ENCODE results near the gene TTI1. TPM values are rescaled to one million over a fixed set of nuclear protein-coding genes. Genes with fewer than 3 reads are reported as not detected.

TTI1 gene
- polyA plus RNA-seq (2013, experiment 1 of 2), result 26.1 TPM
- polyA plus RNA-seq (2013, experiment 2 of 2), result 25.1 TPM

DNA sequence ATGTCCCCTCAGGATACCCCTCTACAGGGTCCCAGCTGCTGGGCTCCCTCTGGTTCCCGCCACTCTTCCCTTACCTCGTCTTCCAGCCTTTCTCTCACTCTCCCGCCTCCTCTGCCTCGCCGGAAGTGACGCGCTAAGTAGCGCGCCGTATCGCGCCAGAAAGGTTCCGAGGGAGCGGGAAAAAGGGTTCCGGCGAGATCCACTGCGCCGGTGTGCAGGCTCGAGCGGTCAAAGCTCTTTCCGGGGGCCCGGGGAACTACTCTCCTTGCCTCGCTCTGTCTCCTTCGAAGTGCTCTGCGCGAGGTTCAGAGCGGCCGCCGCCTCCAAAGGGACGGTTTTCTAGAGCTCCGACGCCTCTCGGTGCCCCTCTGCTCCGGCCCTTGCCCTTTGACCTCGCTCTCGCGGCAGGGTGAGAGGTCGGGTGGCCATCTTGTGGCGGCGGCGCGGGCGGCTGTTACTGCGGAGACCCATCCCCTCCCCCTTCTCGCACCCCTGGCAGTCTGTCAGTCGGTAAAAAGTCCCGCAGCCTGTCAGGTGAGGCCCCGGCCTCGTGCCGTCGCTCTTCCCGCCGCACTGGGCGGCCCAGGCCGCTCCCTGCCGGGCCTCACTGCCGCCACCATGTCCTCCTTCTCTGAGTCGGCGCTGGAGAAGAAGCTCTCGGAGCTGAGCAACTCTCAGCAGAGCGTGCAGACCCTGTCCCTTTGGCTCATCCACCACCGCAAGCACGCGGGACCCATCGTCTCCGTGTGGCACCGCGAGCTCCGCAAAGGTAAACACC, at the start of gene TTI1, which contains the start of gene RPRD1B:
TTI1 (minus strand) TSS at position 127 of the 778 bp plus-strand sequence. CDS start 19,640 bp downstream, outside the sequence.
RPRD1B (plus strand) TSS at position 417 of the 778 bp plus-strand sequence; CDS start at position 619, 202 bp downstream.
- Histone ChIP-seq H3K4me1 (ENCODE audit: control insufficient read depth, insufficient read depth, low read length, poor library complexity, severe bottlenecking) (peaks cover 4% of the 10 kb centered on the region), H3K4me3 (ENCODE audit: extremely low read depth, insufficient read depth, low read length, poor library complexity, severe bottlenecking) (peak within 1 kb of the TSS; percentile 83), H3K36me3 (ENCODE audit: control insufficient read depth, insufficient read depth, low read length) (peaks cover 30% of the 10 kb centered on the region), H3K27ac (ENCODE audit: low read depth, low read length, severe bottlenecking) (peak within 1 kb of the TSS; percentile 89), H3K9me3 (ENCODE audit: control insufficient read depth, low read length) (no peaks in the 10 kb centered on the region)
- 0% methylated on average over 45 to 47 of the region's 69 CpGs for WGBS, 2 experiments (ENCODE audit: insufficient coverage in 2 of 2)

DNA sequence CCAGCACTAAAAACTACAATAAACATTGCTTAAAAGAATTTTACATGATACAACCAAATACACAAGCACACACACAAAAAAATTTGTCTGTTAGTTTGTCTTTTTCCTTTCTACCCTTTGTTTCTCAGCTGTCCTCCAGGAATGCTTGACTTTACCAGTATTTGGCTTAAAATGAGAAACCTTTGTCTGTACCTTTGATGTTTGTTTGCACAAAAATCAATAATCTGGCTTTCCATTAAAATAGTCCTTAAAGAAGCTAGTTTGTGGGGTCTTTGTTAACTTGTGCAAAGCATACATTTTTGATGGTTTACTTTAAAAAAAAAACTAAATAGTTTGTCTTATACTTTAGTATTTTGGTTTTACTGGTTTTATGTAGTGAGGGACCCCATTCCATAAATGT, 49.6 kb upstream of the TTI1 start:
- H3K36me3 ChIP-seq (ENCODE audit: control insufficient read depth, insufficient read depth, low read length), result peaks cover 82% of the 10 kb centered on the region
- peaks cover 5% of the 10 kb centered on the region for H3K9me3 ChIP-seq (ENCODE audit: control insufficient read depth, low read length)
- H3K4me3 ChIP-seq (ENCODE audit: extremely low read depth, insufficient read depth, low read length, poor library complexity, severe bottlenecking), result no peak overlapping the region
- peaks cover 30% of the 10 kb centered on the region for H3K4me1 ChIP-seq (ENCODE audit: control insufficient read depth, insufficient read depth, low read length, poor library complexity, severe bottlenecking)
- no peak overlapping the region for H3K27ac ChIP-seq (ENCODE audit: low read depth, low read length, severe bottlenecking)

DNA sequence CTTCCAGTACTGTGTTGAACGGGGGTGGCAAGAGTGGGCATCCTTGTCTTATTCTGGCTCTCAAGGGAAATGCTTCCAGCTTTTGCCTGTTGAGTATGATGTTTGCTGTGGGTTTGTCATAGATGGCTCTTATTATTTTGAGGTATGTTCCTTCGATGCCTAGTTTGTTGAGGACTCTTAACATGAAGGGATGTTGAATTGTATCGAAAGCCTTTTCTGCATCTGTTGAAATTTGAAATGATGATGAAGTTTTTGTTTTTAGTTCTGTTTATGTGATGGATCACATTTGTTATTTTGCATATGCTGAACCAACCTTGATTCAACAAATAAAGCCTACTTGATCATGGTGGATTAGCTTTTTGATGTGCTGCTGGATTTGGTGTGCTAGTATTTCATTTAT, 48.3 kb upstream of the TTI1 start:
- Histone ChIP-seq H3K4me1 (ENCODE audit: control insufficient read depth, insufficient read depth, low read length, poor library complexity, severe bottlenecking) (peaks cover 30% of the 10 kb centered on the region), H3K27ac (ENCODE audit: low read depth, low read length, severe bottlenecking) (no peak overlapping the region), H3K4me3 (ENCODE audit: extremely low read depth, insufficient read depth, low read length, poor library complexity, severe bottlenecking) (no peak overlapping the region), H3K36me3 (ENCODE audit: control insufficient read depth, insufficient read depth, low read length) (peaks cover 82% of the 10 kb centered on the region), H3K9me3 (ENCODE audit: control insufficient read depth, low read length) (peaks cover 5% of the 10 kb centered on the region)
- 62 to 88% methylated on average over 3 of the region's 3 CpGs for WGBS, 2 experiments (ENCODE audit: insufficient coverage in 2 of 2)

DNA sequence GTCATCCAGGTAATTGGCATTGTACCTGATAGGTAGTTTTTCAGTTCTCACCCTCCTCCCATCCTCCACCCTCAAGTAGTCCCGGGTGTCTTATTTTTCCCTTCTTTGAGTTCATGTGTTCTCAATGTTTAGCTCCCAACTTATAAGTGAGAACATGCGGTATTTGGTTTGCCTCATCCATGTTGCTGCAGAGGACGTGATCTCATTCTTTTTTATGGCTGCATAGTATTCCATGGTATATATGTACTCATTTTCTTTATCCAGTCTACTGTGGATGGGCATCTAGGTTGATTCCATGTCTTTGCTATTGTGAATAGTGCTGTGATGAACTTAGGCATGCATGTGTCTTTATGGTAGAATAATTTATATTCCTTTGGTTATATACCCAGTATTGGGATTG, 46.1 kb upstream of the TTI1 start:
- H3K36me3 ChIP-seq (ENCODE audit: control insufficient read depth, insufficient read depth, low read length), result peaks cover 73% of the 10 kb centered on the region
- H3K4me3 ChIP-seq (ENCODE audit: extremely low read depth, insufficient read depth, low read length, poor library complexity, severe bottlenecking), result no peak overlapping the region
- H3K27ac ChIP-seq (ENCODE audit: low read depth, low read length, severe bottlenecking), result no peak overlapping the region
- peaks cover 5% of the 10 kb centered on the region for H3K9me3 ChIP-seq (ENCODE audit: control insufficient read depth, low read length)
- 100% methylated on average over 1 of the region's 3 CpGs; no CpG with 5 or more reads in 1 of the 2 experiments for WGBS, 2 experiments (ENCODE audit: insufficient coverage in 2 of 2)
- H3K4me1 ChIP-seq (ENCODE audit: control insufficient read depth, insufficient read depth, low read length, poor library complexity, severe bottlenecking), result peaks cover 18% of the 10 kb centered on the region

DNA sequence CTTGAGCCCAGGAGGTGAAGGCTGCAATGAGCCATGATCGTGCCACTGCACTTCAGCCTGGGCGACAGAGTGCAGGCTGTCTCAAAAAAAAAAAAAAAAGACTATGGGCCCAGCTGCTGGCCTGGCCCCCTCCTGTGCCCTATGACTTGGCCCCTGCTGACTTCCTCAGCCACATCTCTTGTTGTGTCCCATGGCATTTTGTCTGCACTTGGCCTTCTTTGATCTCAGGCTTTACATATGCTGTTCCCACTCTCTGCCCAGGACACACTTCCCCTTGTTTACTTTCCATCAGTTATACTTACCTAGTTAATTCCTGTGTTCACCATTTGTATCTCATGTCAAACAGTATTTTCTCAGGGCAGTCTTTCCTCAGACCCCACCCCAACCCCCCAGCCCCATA, 44.8 kb upstream of the TTI1 start:
- 94 to 100% methylated on average over 1 to 2 of the region's 2 CpGs for WGBS, 2 experiments (ENCODE audit: insufficient coverage in 2 of 2)
- Histone ChIP-seq H3K36me3 (ENCODE audit: control insufficient read depth, insufficient read depth, low read length) (peaks cover 76% of the 10 kb centered on the region), H3K9me3 (ENCODE audit: control insufficient read depth, low read length) (peaks cover 5% of the 10 kb centered on the region), H3K4me1 (ENCODE audit: control insufficient read depth, insufficient read depth, low read length, poor library complexity, severe bottlenecking) (peaks cover 5% of the 10 kb centered on the region), H3K27ac (ENCODE audit: low read depth, low read length, severe bottlenecking) (no peak overlapping the region), H3K4me3 (ENCODE audit: extremely low read depth, insufficient read depth, low read length, poor library complexity, severe bottlenecking) (no peak overlapping the region)

DNA sequence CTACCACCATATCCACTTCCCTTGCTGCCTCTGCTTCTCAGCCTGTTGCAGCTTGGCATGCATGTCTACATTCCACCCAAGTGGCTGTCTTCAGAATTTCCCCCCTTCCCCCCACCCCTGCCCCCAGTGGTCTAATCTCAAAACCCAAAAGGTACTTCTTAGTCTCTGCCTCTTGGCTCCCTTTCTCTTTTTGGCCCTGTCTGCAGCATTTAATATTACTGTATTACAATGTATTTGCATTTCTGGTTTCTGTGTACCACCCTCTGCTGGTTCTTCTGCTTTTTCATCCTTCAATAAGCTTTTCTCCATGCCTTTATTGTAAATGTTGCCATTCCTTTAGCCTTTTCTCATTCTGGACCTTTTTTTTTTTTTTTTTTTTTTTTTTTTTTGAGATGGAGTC, 43.3 kb upstream of the TTI1 start:
- Histone ChIP-seq H3K4me1 (ENCODE audit: control insufficient read depth, insufficient read depth, low read length, poor library complexity, severe bottlenecking) (no peaks in the 10 kb centered on the region), H3K36me3 (ENCODE audit: control insufficient read depth, insufficient read depth, low read length) (peaks cover 79% of the 10 kb centered on the region), H3K9me3 (ENCODE audit: control insufficient read depth, low read length) (peaks cover 5% of the 10 kb centered on the region), H3K4me3 (ENCODE audit: extremely low read depth, insufficient read depth, low read length, poor library complexity, severe bottlenecking) (no peak overlapping the region), H3K27ac (ENCODE audit: low read depth, low read length, severe bottlenecking) (no peak overlapping the region)

DNA sequence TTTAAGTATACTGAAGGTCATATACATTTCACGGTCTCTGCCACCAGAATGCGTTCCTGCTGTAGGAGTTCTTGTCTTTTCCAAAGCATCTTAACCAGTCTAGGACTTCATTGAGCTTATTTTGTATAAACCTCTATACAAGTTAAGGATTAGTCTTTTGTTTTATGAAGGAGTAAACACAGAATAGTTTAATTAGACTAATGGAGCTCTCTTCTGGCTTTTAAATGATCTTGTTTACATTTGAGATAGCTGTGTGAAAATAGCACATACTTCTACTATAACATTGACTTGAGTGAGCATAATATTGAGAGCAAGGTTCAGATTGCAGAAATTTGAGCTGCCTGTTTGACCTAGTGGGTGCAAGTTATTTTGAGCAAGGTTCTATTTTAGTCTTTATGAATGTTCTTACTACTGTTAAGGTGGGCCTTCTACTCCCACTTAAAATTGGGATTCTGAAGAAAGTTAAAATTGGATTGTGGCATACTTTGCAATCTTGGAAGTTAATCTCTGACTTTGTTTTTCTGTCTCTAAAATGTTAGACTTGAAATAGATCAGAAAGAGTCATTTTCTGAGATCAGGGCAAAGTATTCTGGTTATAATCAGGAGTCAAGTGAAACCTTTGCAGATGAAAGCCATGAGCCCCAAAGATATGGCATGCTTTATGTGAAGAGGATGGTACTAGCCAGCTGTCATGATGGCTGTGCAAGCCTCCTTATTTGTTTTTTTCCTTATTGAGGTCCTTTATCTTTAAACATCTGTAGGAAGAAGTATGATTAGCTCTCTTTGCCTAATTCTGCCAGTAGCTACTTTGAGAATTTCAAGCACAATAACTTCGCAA, 42.1 kb upstream of the TTI1 start:
- Histone ChIP-seq H3K27ac (ENCODE audit: low read depth, low read length, severe bottlenecking) (no peak overlapping the region), H3K4me1 (ENCODE audit: control insufficient read depth, insufficient read depth, low read length, poor library complexity, severe bottlenecking) (no peaks in the 10 kb centered on the region)

DNA sequence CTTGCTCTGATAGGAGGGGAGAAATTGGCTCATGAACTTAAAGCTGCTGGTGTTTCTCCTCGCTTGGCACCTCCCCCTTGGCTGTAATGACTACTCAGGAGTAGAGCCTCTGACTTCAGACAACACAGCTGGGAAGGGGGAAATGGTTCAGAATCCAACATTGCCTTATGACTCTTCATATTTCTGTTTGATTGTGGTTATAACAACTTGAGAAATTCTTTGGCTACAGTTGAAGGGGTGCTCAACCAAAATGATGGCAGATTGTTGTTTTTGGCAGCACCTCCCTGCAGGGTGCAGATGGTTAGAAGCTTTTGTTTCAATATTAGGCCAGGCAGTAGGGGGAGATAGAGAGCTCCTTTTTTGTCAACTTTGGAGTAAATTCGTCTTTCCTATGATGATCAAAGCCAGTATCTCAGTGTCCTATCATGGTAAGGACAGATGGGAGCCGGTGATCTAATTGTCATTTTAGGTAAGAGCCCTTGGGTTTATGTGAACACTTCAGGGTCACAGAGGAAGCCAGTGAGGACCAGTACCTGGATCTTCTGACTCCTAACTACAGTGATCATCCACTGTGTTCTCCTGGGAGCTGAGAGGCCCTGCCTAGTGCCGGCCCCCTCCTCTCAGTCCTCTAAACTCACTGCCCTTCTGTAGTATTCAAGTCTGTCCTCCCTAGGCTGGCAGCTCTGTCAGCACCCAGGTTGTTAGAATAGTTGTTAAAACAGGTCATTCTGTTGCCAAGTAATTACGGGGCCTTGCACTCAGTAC, 40.2 kb upstream of the TTI1 start:
- no peaks in the 10 kb centered on the region for H3K4me1 ChIP-seq (ENCODE audit: control insufficient read depth, insufficient read depth, low read length, poor library complexity, severe bottlenecking)
- no peak overlapping the region for H3K27ac ChIP-seq (ENCODE audit: low read depth, low read length, severe bottlenecking)
- 60 to 82% methylated on average over 3 of the region's 5 CpGs for WGBS, 2 experiments (ENCODE audit: insufficient coverage in 2 of 2)
- H3K9me3 ChIP-seq (ENCODE audit: control insufficient read depth, low read length), result no peaks in the 10 kb centered on the region
- H3K36me3 ChIP-seq (ENCODE audit: control insufficient read depth, insufficient read depth, low read length), result peaks cover 81% of the 10 kb centered on the region
- no peak overlapping the region for H3K4me3 ChIP-seq (ENCODE audit: extremely low read depth, insufficient read depth, low read length, poor library complexity, severe bottlenecking)

More for the DNA sequence above, 42.1 kb upstream of the TTI1 start:
- Histone ChIP-seq H3K4me3 (ENCODE audit: extremely low read depth, insufficient read depth, low read length, poor library complexity, severe bottlenecking) (no peak overlapping the region), H3K36me3 (ENCODE audit: control insufficient read depth, insufficient read depth, low read length) (peaks cover 83% of the 10 kb centered on the region), H3K9me3 (ENCODE audit: control insufficient read depth, low read length) (peaks cover 5% of the 10 kb centered on the region)
- no CpG with 5 or more reads among the region's 3 CpGs for WGBS, 2 experiments (ENCODE audit: insufficient coverage in 2 of 2)

DNA sequence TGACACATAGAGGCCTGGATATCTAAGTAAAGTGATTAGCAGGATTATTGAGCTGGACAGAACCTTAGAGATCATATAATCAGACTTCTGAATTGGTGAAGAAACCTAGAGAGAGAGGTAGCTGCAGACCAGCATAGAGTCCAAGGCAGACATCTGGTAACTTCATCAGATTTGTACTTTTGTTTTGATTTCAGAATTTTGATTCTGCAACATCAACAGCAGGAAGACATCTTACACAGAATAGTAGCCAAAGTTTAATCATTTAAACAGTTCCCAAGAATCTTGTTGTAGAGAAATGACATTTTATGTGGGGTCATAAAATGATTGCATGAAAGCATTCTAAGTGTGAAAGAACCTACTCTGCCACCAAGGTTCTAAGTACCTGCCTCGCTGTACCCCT, 39.6 kb upstream of the TTI1 start:
- WGBS, 2 experiments (ENCODE audit: insufficient coverage in 2 of 2), result 83% methylated on average over 1 of the region's 1 CpG; no CpG with 5 or more reads in 1 of the 2 experiments
- H3K36me3 ChIP-seq (ENCODE audit: control insufficient read depth, insufficient read depth, low read length), result peaks cover 81% of the 10 kb centered on the region
- no peak overlapping the region for H3K27ac ChIP-seq (ENCODE audit: low read depth, low read length, severe bottlenecking)
- no peak overlapping the region for H3K4me3 ChIP-seq (ENCODE audit: extremely low read depth, insufficient read depth, low read length, poor library complexity, severe bottlenecking)
- no peaks in the 10 kb centered on the region for H3K4me1 ChIP-seq (ENCODE audit: control insufficient read depth, insufficient read depth, low read length, poor library complexity, severe bottlenecking)
- no peaks in the 10 kb centered on the region for H3K9me3 ChIP-seq (ENCODE audit: control insufficient read depth, low read length)

DNA sequence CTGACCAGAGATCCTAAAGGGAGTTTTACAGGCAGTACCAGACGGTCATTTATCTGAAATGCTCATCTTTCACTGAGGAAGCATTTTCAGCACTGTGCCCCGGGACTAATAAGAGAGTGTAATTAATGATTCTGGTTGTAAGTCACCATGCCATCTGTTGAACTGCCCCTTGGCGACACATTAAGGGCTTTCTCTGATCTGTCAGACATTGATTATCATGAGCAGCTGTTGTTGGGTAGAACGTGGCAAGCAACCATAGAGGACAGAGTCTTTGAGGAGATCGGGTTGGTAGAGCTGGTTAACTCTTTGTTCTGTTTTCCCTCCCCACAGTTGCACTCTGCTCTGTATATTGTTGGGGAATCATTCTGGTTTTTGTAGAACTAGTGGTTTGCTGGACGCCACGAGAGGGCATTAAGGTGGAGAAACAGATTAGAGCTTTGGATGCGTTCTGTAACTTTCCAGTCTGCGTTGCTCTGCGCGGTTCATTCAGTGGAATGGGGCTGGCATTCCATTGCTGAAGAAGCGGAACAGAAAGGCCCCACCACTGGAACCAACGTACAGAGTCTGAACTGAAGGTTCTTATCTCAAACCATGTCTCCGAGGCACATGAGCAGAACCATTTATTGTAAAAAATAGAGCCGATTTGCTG, 34.6 kb upstream of the TTI1 start:
- WGBS, 2 experiments (ENCODE audit: insufficient coverage in 2 of 2), result 94 to 96% methylated on average over 13 to 15 of the region's 15 CpGs
- H3K4me3 ChIP-seq (ENCODE audit: extremely low read depth, insufficient read depth, low read length, poor library complexity, severe bottlenecking), result no peak overlapping the region
- peaks cover 97% of the 10 kb centered on the region for H3K36me3 ChIP-seq (ENCODE audit: control insufficient read depth, insufficient read depth, low read length)
- no peaks in the 10 kb centered on the region for H3K9me3 ChIP-seq (ENCODE audit: control insufficient read depth, low read length)
- H3K27ac ChIP-seq (ENCODE audit: low read depth, low read length, severe bottlenecking), result no peak overlapping the region
- peaks cover 6% of the 10 kb centered on the region for H3K4me1 ChIP-seq (ENCODE audit: control insufficient read depth, insufficient read depth, low read length, poor library complexity, severe bottlenecking)

All from mesodermal cell (in vitro differentiated cells).